ENCODE results near the gene TMEM132E. TPM values are rescaled to one million over a fixed set of nuclear protein-coding genes. Genes with fewer than 3 reads are reported as not detected.

Gene TMEM132E
- total and polyA plus RNA-seq, 10 of the 15 experiments (the other 5 are each of a cell fraction or from before 2014, with no cell fraction given): not detected

DNA sequence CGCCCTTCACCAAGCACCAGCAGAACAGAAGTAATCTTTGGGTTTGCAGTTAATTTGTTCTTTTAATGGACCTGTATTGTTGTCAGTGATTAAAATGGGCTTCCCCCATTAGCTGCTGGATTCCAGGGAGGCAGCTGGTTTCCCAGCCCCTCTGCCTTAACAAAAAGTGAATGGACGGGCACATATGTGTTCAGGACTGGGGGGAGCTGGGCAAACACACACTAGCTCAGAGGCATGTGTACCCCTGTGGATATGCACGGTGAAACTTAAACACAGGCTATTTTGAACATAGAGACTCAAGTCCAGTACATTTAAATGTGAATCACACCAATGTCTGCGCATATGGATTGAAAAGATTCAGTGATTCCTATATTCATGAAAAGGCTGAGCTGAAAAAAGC lies 25.5 kb upstream of the TMEM132E start:
- no peak for DNase-seq (ENCODE audit: low read depth, low spot score)
- no peak for TF ChIP-seq MXI1 (IDR thresholded peaks at IDR 0.05; ENCODE audit: low read depth, low read length)
- TF ChIP-seq CTCF (IDR thresholded peaks at IDR 0.05 in 2 of 3, conservative IDR thresholded peaks at IDR 0.05 in 1 of 3; ENCODE audit: control insufficient read depth in 2 of 3, extremely low read depth in 1 of 3, insufficient read depth in 1 of 3, low read depth in 3 of 3, low read length in 3 of 3): no peak
- TF ChIP-seq, protein P1, sequence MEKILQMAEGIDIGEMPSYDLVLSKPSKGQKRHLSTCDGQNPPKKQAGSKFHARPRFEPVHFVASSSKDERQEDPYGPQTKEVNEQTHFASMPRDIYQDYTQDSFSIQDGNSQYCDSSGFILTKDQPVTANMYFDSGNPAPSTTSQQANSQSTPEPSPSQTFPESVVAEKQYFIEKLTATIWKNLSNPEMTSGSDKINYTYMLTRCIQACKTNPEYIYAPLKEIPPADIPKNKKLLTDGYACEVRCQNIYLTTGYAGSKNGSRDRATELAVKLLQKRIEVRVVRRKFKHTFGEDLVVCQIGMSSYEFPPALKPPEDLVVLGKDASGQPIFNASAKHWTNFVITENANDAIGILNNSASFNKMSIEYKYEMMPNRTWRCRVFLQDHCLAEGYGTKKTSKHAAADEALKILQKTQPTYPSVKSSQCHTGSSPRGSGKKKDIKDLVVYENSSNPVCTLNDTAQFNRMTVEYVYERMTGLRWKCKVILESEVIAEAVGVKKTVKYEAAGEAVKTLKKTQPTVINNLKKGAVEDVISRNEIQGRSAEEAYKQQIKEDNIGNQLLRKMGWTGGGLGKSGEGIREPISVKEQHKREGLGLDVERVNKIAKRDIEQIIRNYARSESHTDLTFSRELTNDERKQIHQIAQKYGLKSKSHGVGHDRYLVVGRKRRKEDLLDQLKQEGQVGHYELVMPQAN (conservative IDR thresholded peaks at IDR 0.05): no peak
- TF ChIP-seq HDAC2 (IDR thresholded peaks at IDR 0.05): no peak
- TF ChIP-seq, protein P2, sequence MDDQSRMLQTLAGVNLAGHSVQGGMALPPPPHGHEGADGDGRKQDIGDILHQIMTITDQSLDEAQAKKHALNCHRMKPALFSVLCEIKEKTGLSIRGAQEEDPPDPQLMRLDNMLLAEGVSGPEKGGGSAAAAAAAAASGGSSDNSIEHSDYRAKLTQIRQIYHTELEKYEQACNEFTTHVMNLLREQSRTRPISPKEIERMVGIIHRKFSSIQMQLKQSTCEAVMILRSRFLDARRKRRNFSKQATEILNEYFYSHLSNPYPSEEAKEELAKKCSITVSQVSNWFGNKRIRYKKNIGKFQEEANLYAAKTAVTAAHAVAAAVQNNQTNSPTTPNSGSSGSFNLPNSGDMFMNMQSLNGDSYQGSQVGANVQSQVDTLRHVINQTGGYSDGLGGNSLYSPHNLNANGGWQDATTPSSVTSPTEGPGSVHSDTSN (IDR thresholded peaks at IDR 0.05; ENCODE audit: insufficient replicate concordance, low read depth, low read length): no peak
- TF ChIP-seq MTA2 (IDR thresholded peaks at IDR 0.05; ENCODE audit: low read depth): no peak
- TF ChIP-seq SMAD1 (IDR thresholded peaks at IDR 0.05; ENCODE audit: low read depth, partially characterized antibody): no peak
- no peak for TF ChIP-seq NFYB (IDR thresholded peaks at IDR 0.05; ENCODE audit: insufficient read depth, low read depth, low read length)
- TF ChIP-seq, protein P3, sequence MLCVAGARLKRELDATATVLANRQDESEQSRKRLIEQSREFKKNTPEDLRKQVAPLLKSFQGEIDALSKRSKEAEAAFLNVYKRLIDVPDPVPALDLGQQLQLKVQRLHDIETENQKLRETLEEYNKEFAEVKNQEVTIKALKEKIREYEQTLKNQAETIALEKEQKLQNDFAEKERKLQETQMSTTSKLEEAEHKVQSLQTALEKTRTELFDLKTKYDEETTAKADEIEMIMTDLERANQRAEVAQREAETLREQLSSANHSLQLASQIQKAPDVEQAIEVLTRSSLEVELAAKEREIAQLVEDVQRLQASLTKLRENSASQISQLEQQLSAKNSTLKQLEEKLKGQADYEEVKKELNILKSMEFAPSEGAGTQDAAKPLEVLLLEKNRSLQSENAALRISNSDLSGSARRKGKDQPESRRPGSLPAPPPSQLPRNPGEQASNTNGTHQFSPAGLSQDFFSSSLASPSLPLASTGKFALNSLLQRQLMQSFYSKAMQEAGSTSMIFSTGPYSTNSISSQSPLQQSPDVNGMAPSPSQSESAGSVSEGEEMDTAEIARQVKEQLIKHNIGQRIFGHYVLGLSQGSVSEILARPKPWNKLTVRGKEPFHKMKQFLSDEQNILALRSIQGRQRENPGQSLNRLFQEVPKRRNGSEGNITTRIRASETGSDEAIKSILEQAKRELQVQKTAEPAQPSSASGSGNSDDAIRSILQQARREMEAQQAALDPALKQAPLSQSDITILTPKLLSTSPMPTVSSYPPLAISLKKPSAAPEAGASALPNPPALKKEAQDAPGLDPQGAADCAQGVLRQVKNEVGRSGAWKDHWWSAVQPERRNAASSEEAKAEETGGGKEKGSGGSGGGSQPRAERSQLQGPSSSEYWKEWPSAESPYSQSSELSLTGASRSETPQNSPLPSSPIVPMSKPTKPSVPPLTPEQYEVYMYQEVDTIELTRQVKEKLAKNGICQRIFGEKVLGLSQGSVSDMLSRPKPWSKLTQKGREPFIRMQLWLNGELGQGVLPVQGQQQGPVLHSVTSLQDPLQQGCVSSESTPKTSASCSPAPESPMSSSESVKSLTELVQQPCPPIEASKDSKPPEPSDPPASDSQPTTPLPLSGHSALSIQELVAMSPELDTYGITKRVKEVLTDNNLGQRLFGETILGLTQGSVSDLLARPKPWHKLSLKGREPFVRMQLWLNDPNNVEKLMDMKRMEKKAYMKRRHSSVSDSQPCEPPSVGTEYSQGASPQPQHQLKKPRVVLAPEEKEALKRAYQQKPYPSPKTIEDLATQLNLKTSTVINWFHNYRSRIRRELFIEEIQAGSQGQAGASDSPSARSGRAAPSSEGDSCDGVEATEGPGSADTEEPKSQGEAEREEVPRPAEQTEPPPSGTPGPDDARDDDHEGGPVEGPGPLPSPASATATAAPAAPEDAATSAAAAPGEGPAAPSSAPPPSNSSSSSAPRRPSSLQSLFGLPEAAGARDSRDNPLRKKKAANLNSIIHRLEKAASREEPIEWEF (IDR thresholded peaks at IDR 0.05; ENCODE audit: insufficient replicate concordance, low read depth, low read length): no peak
- no peak for TF ChIP-seq RUNX3 (IDR thresholded peaks at IDR 0.05; ENCODE audit: low read length)
- no peak for TF ChIP-seq TAF1 (IDR thresholded peaks at IDR 0.05; ENCODE audit: borderline replicate concordance, low read depth, low read length)
- TF ChIP-seq RBBP5 (conservative IDR thresholded peaks at IDR 0.05): no peak
- no peak for TF ChIP-seq RELA (IDR thresholded peaks at IDR 0.05; ENCODE audit: borderline replicate concordance, partially characterized antibody)
- TF ChIP-seq STAT1 (conservative IDR thresholded peaks at IDR 0.05): no peak

More for the DNA sequence above, 25.5 kb upstream of the TMEM132E start:
- BruUV-seq (replicated peaks): no TSS peak
- H3K9me3 ChIP-seq (replicated peaks; ENCODE audit: control insufficient read depth, insufficient read depth, low read length): no peaks in the 10 kb centered on the region
- ChIA-PET SMC1A (ENCODE audit: uncharacterized antibody, unreplicated experiment) (interaction anchor here (1.3 kb wide), 1 partner anchor 9 kb away, joined by 3 read pairs; no protein-coding TSS in a partner anchor), RAD21 (ENCODE audit: unreplicated experiment) (interaction anchor here (0.6 to 2.0 kb wide), 2 partner anchors 12 to 407 kb away, joined by 3 to 5 read pairs; partner anchors contain the start of genes CCT6B and ZNF830), CTCF (interaction anchor here (1.1 to 4.5 kb wide), 5 partner anchors 11 to 759 kb away, joined by 3 to 19 read pairs (median 5); partner anchors contain the start of gene RAD51D), POLR2A (no interaction called here)
- peaks cover 3% of the 10 kb centered on the region in 2 experiments for H3K27me3 ChIP-seq (replicated peaks in 1 of 2; ENCODE audit: control insufficient read depth in 2 of 2, insufficient read depth in 2 of 2, low read length in 1 of 2)
- in situ Hi-C loops (cut with MboI): no loop called here
- H4K20me1 ChIP-seq (ENCODE audit: control insufficient read depth, insufficient read depth): no peaks in the 10 kb centered on the region
- H3K4me3 ChIP-seq: no peak overlapping the region
- no peaks in the 10 kb centered on the region for H3K36me3 ChIP-seq (ENCODE audit: control insufficient read depth in 2 of 2, insufficient read depth in 2 of 2, low read length in 1 of 2)
- no peak overlapping the region for H3K9ac ChIP-seq (ENCODE audit: control insufficient read depth, insufficient read depth, low read length)
- no peaks in the 10 kb centered on the region for H3K4me1 ChIP-seq (ENCODE audit: control insufficient read depth, insufficient read depth, low read length)
- FAIRE-seq (no peak), ATAC-seq (no peak)
- no peak overlapping the region for H2AFZ ChIP-seq (ENCODE audit: control insufficient read depth, low read depth, low read length)
- WGBS (ENCODE audit: insufficient coverage, insufficient replicate concordance, low lambda C conversion rate, missing lambda C conversion rate): 24% methylated on average over 4 of the region's 4 CpGs
- H3K27ac ChIP-seq (ENCODE audit: control insufficient read depth, insufficient read depth): no peak overlapping the region
- no peaks in the 10 kb centered on the region for H3K79me2 ChIP-seq (ENCODE audit: control insufficient read depth, insufficient read depth, low read length)
- H3K4me2 ChIP-seq (ENCODE audit: control insufficient read depth, insufficient read depth): no peak overlapping the region
- intact Hi-C loops (cut with micrococcal nuclease; ENCODE audit: unreplicated experiment): no loop called here

Measured in GM12878 (cell line).